Measurements from ENCODE around the gene SLC24A4. TPM values are rescaled to one million over a fixed set of nuclear protein-coding genes. Genes with fewer than 3 reads are reported as not detected.

Gene SLC24A4
- total RNA-seq, 2 experiments from 2014 or later: not detected

DNA sequence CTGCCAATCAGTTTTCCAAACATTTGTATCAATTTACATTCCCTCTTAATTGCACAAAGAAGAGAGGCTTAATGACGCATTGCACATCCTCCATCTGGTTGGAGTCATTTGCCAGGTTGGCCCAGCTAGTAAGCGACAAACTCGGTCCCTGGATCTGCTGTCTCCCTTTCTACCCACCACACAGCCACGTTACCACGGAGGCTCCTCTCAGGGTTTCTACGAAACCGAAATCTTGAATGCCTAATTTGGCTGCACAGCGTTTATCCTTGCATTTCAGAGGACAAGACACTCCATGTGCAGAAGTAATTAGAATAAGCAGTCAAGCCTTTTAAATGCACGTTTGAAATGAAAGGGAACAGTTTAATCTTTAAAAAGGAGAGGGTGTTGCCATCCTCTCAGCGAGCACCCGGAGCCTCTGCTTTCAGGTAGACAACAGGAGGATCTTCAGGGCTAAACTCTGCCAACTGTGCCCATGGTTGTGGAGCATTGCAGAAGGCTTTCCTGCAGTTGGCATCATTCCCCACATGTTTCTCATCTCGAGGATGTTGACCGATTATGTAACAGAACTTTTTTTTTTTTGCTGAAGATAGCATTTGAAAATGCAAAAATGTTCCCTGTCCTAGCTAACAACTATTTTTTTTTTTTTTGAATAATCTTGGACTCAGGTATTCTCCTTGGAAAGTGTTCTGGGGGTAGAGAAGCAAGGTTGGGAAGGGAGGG is 37.8 kb downstream of the SLC24A4 start:
- no peak overlapping the region for H3K4me3 Mint-ChIP-seq
- no peaks in the 10 kb centered on the region for H3K36me3 Mint-ChIP-seq
- DNase-seq: no peak
- H3K4me1 Mint-ChIP-seq: no peaks in the 10 kb centered on the region
- H3K9me3 Mint-ChIP-seq: no peaks in the 10 kb centered on the region
- no peak for ATAC-seq (ENCODE audit: low read depth)
- H3K27ac Mint-ChIP-seq: no peak overlapping the region
- POLR2A ChIA-PET: no interaction called here
- H3K27me3 Mint-ChIP-seq: peaks cover 11% of the 10 kb centered on the region

- Mint-ChIP-seq H3K36me3 (no peaks in the 10 kb centered on the region), H3K27me3 (peaks cover 13% of the 10 kb centered on the region), H3K4me3 (no peak overlapping the region), H3K4me1 (no peaks in the 10 kb centered on the region), H3K27ac (no peak overlapping the region), H3K9me3 (no peaks in the 10 kb centered on the region)
- no peak for ATAC-seq (ENCODE audit: low read depth)
- POLR2A ChIA-PET: no interaction called here
- DNase-seq: no peak
Measured at GRCh38 chr14:92362781-92363235, 39.8 kb downstream of the SLC24A4 start.

GRCh38 chr14:92366237-92366636 is 43.3 kb downstream of the SLC24A4 start:
- no peak for ATAC-seq (ENCODE audit: low read depth)
- no peak overlapping the region for H3K4me3 Mint-ChIP-seq
- H3K4me1 Mint-ChIP-seq: no peaks in the 10 kb centered on the region
- POLR2A ChIA-PET: no interaction called here
- DNase-seq: no peak
- H3K9me3 Mint-ChIP-seq: no peaks in the 10 kb centered on the region
- H3K27ac Mint-ChIP-seq: no peak overlapping the region
- H3K27me3 Mint-ChIP-seq: peaks cover 14% of the 10 kb centered on the region
- H3K36me3 Mint-ChIP-seq: no peaks in the 10 kb centered on the region

GRCh38 chr14:92368001-92368400 is 45.0 kb downstream of the SLC24A4 start:
- Mint-ChIP-seq H3K9me3 (peaks cover 2% of the 10 kb centered on the region), H3K27me3 (peaks cover 14% of the 10 kb centered on the region), H3K4me1 (no peaks in the 10 kb centered on the region), H3K4me3 (no peak overlapping the region), H3K27ac (no peak overlapping the region), H3K36me3 (no peaks in the 10 kb centered on the region)
- ATAC-seq (ENCODE audit: low read depth): no peak
- POLR2A ChIA-PET: no interaction called here
- no peak for DNase-seq

DNA sequence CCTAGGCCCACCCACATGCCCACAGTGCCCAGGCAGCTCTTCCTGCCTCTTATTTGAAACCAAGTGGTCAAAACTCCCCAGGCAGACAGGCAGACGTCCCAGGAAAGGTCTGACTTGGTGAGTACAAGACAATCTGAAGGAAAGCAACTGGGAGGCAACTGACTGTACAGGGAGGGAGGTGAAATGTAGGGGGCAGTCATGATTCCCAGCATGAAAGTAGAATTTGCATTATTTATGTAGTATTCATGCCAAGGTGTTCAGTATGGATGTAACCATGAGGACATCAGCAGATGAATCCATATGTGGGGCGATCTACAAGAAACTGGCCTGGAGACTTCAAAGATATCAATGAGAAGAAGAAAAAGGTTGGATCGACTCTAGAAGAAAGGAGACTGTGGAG is 46.1 kb downstream of the SLC24A4 start:
- Mint-ChIP-seq H3K36me3 (no peaks in the 10 kb centered on the region), H3K27ac (no peak overlapping the region), H3K4me3 (no peak overlapping the region), H3K9me3 (peaks cover 2% of the 10 kb centered on the region), H3K4me1 (no peaks in the 10 kb centered on the region), H3K27me3 (peaks cover 9% of the 10 kb centered on the region)
- ATAC-seq (ENCODE audit: low read depth): no peak
- DNase-seq: no peak
- POLR2A ChIA-PET: no interaction called here

DNA sequence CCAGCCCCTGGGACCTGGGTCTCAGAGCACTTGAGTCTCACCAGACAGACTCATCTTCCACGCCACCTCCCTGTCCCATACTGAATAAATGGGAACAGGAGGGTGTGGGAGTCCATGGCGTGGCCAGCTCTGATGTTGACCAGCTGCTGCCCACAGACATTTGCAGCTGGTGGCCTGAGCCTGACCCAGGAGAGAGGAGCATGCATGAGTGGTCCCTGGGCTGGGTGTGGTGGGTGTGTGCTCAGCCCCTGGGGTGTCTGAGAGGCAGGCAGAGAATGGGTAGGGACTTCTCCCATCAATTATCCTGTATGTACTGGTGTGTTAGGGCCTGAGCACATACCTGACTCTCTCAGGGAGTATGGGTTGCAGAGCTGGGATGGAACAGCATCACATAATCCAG is 49.3 kb downstream of the SLC24A4 start:
- Mint-ChIP-seq H3K4me1 (no peaks in the 10 kb centered on the region), H3K4me3 (no peak overlapping the region), H3K9me3 (peaks cover 2% of the 10 kb centered on the region), H3K36me3 (no peaks in the 10 kb centered on the region), H3K27ac (no peak overlapping the region), H3K27me3 (peaks cover 8% of the 10 kb centered on the region)
- DNase-seq (no peak), ATAC-seq (ENCODE audit: low read depth) (no peak)
- POLR2A ChIA-PET: no interaction called here

DNA sequence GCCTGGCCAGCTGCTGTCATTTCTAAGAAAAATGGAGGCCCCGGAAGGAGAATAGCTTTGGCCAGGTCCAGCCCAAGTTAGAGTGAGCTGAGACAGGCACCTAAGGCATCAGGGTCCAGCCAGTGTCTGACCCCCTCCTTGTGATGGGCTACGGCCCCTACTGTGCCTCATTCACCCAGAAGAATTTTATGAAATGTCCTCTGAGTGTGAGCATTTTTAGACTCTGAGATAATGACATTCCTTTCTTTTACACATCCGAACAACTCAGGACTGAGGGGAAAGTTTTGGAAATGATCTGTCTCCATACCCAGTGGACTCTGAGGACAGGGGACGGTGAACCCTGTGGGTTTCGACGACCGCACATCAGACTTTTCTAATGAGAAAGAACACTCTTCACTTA is 50.4 kb downstream of the SLC24A4 start:
- Mint-ChIP-seq H3K27me3 (peaks cover 7% of the 10 kb centered on the region), H3K36me3 (no peaks in the 10 kb centered on the region), H3K9me3 (peaks cover 2% of the 10 kb centered on the region), H3K4me3 (no peak overlapping the region), H3K27ac (no peak overlapping the region), H3K4me1 (no peaks in the 10 kb centered on the region)
- ATAC-seq (ENCODE audit: low read depth): no peak
- POLR2A ChIA-PET: no interaction called here
- DNase-seq: no peak

GRCh38 chr14:92380131-92380530 is 57.2 kb downstream of the SLC24A4 start:
- no peaks in the 10 kb centered on the region for H3K36me3 Mint-ChIP-seq
- H3K4me1 Mint-ChIP-seq: no peaks in the 10 kb centered on the region
- H3K27ac Mint-ChIP-seq: no peak overlapping the region
- H3K9me3 Mint-ChIP-seq: no peaks in the 10 kb centered on the region
- DNase-seq (no peak), ATAC-seq (ENCODE audit: low read depth) (no peak)
- peaks cover 3% of the 10 kb centered on the region for H3K27me3 Mint-ChIP-seq
- no peak overlapping the region for H3K4me3 Mint-ChIP-seq
- POLR2A ChIA-PET: no interaction called here

DNA sequence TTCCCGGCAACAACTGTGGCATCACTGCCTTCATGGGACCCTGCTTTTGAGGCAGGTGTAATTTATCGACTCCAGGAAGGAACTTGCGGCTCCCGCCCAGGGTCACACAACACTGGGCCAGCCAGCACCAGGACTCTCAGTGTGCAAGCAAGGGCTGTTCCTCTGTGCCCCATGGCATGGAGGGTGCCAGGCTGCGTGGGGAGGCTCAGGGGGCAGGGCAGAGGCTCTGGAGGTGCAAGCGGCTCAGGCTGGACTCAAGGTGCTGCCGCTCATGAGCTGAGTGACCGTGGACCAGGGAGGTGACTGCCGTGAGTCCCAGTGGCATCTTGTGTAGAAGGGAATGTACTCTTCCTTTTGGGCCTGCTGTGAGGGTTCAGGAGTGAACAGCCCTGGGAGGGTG is 57.6 kb downstream of the SLC24A4 start:
- ATAC-seq (ENCODE audit: low read depth) (no peak), DNase-seq (no peak)
- Mint-ChIP-seq H3K27ac (no peak overlapping the region), H3K9me3 (no peaks in the 10 kb centered on the region), H3K36me3 (no peaks in the 10 kb centered on the region), H3K4me1 (no peaks in the 10 kb centered on the region), H3K4me3 (no peak overlapping the region), H3K27me3 (no peaks in the 10 kb centered on the region)
- POLR2A ChIA-PET: no interaction called here

GRCh38 chr14:92382677-92383076 is 59.7 kb downstream of the SLC24A4 start:
- DNase-seq (no peak), ATAC-seq (ENCODE audit: low read depth) (no peak)
- Mint-ChIP-seq H3K27me3 (peaks cover 2% of the 10 kb centered on the region), H3K36me3 (no peaks in the 10 kb centered on the region), H3K4me1 (no peaks in the 10 kb centered on the region), H3K4me3 (no peak overlapping the region), H3K27ac (no peak overlapping the region), H3K9me3 (no peaks in the 10 kb centered on the region)
- POLR2A ChIA-PET: no interaction called here

DNA sequence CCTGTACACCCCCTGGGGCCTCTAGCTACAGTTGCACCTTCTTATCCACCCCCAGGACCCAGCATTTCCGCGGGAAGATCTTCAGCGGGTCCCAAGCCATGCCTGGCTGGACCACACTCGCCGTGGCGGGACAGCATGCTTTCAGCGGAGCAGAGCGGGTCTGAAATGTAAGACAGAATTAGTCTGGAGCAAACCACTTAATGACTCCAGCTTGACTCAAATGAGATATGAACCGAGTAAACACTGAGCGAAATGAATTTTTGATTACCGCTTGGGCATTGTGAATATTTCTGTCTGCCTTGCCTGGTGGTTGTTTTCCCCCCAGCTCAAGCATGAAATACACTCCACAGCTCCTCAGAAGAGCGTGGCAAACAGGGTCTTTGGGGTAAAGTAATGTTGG is 60.8 kb downstream of the SLC24A4 start:
- DNase-seq: no peak
- Mint-ChIP-seq H3K27me3 (peaks cover 2% of the 10 kb centered on the region), H3K9me3 (no peaks in the 10 kb centered on the region), H3K27ac (no peak overlapping the region), H3K4me1 (no peaks in the 10 kb centered on the region), H3K4me3 (no peak overlapping the region), H3K36me3 (no peaks in the 10 kb centered on the region)
- ATAC-seq (ENCODE audit: low read depth): no peak
- POLR2A ChIA-PET: no interaction called here

GRCh38 chr14:92384461-92385133 is 61.6 kb downstream of the SLC24A4 start:
- Mint-ChIP-seq H3K36me3 (no peaks in the 10 kb centered on the region), H3K27ac (no peak overlapping the region), H3K27me3 (peaks cover 2% of the 10 kb centered on the region), H3K9me3 (no peaks in the 10 kb centered on the region), H3K4me3 (no peak overlapping the region), H3K4me1 (peaks cover 2% of the 10 kb centered on the region)
- POLR2A ChIA-PET: interaction anchor here (0.6 kb wide), 1 partner anchor 15 kb away, joined by 4 read pairs; no protein-coding TSS in a partner anchor
- ATAC-seq (ENCODE audit: low read depth): no peak
- DNase-seq: no peak

DNA sequence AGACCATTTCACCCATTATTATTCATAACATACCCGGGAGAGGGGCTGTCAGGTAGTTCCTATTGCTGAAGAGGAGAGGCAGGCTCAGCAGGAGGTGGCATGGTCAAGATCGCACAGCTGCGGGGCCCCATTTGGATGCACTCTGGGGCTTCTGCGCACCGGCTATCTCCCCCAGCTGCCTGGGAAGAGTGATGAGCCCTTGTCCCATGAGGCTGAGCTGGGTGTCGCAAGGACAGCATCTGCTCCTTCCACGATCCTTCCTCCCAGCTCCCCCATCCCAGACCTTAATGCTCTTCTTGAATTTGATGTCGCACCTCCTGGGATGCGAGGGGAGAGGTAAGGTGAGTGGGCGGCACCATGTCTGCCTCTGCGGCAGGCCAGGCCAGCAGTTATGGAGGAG is 62.6 kb downstream of the SLC24A4 start:
- DNase-seq (no peak), ATAC-seq (ENCODE audit: low read depth) (no peak)
- peaks cover 6% of the 10 kb centered on the region for H3K4me1 Mint-ChIP-seq
- H3K27me3 Mint-ChIP-seq: peaks cover 2% of the 10 kb centered on the region
- H3K9me3 Mint-ChIP-seq: no peaks in the 10 kb centered on the region
- H3K27ac Mint-ChIP-seq: no peak overlapping the region
- H3K36me3 Mint-ChIP-seq: no peaks in the 10 kb centered on the region
- POLR2A ChIA-PET: no interaction called here
- H3K4me3 Mint-ChIP-seq: no peak overlapping the region

DNA sequence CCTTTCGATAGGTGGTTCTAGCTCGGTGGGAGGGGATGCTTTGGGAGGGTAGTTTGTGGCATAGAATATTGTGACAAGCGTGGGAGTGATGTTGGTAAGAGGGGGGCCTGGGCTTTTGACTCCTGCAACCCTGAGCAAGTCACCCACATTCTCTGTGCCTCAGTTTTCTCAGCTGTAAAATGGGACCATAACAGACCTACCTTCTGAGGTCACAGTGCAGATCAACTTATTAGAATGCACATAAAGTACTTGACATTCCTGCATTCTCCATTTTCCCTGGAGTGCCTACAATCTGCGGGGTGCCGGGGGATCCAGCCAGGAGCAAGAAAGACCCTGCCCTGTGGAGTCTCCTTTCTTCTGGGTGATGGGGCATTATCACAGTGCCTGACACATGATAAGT is 63.2 kb downstream of the SLC24A4 start:
- POLR2A ChIA-PET: no interaction called here
- no peaks in the 10 kb centered on the region for H3K9me3 Mint-ChIP-seq
- no peaks in the 10 kb centered on the region for H3K36me3 Mint-ChIP-seq
- ATAC-seq (ENCODE audit: low read depth) (no peak), DNase-seq (no peak)
- H3K4me3 Mint-ChIP-seq: no peak overlapping the region
- peaks cover 2% of the 10 kb centered on the region for H3K27me3 Mint-ChIP-seq
- H3K4me1 Mint-ChIP-seq: peaks cover 6% of the 10 kb centered on the region
- H3K27ac Mint-ChIP-seq: no peak overlapping the region
